A549 (cell line): ENCODE measurements around the gene SORL1.

ENCODE experiments used
- CHD2 ChIP-seq: fragments of 150-350 bp; IDR thresholded peaks from 2 replicates; pipeline ENCODE4 v1.6.1; 2014; ENCODE audit warnings: low read length; ENCODE audit not compliant: partially characterized antibody
- CTCF ChIP-seq: fragments of >200 bp; sonication (Bioruptor Twin); formaldehyde crosslinking; IDR thresholded peaks from 3 replicates; pipeline ENCODE4 v1.5.1; 2016
- ELK1 ChIP-seq: fragments of 150-350 bp; IDR thresholded peaks from 2 replicates; pipeline ENCODE4 v1.6.1; 2014; ENCODE audit warnings: low read depth, mild to moderate bottlenecking, low read length
- JUN ChIP-seq, 2 experiments: fragments of >200 bp; sonication (Bioruptor Twin); formaldehyde crosslinking; IDR thresholded peaks; 2 replicates in 1 of 2; 3 replicates in 1 of 2; pipeline ENCODE4 v1.6.1; 2016 to 2017
- JUNB ChIP-seq: fragments of >200 bp; sonication (Bioruptor Twin); formaldehyde crosslinking; IDR thresholded peaks from 2 replicates; pipeline ENCODE4 v1.6.1; 2016
- KDM5A ChIP-seq: fragments of 200-600 bp; sonication (generic); IDR thresholded peaks from 2 replicates; pipeline ENCODE4 v1.6.1; 2016; ENCODE audit warnings: antibody characterized with exemption, mild to moderate bottlenecking
- MAZ ChIP-seq: fragments of 150-350 bp; IDR thresholded peaks from 2 replicates; pipeline ENCODE4 v1.6.1; 2014; ENCODE audit warnings: antibody characterized with exemption, low read depth, low read length, borderline replicate concordance
- MYC ChIP-seq: IDR thresholded peaks from 2 replicates; pipeline ENCODE4 v1.6.1; 2012; ENCODE audit warnings: mild to moderate bottlenecking, inconsistent platforms, low read length, improper control_type of control experiment, borderline replicate concordance
- NFE2L2 ChIP-seq: fragments of 150-350 bp; conservative IDR thresholded peaks from 2 replicates; pipeline ENCODE4 v1.6.1; 2014; ENCODE audit warnings: low read length
- POLR2A ChIP-seq: IDR thresholded peaks from 2 replicates; pipeline ENCODE4 v1.6.1; 2012; ENCODE audit warnings: mild to moderate bottlenecking, low read length
- RAD21 ChIP-seq, 2 experiments: fragments of >200 bp in 1 of 2; sonication (Bioruptor Twin) in 1 of 2; formaldehyde crosslinking in 1 of 2; IDR thresholded peaks in 1 of 2; conservative IDR thresholded peaks in 1 of 2; 2 replicates in 1 of 2; 3 replicates in 1 of 2; pipeline ENCODE4 v1.6.1; 2012 to 2018; ENCODE audit warnings: inconsistent platforms in 1 of 2
- REST ChIP-seq: fragments of 200-600 bp; sonication (generic); IDR thresholded peaks from 2 replicates; pipeline ENCODE4 v1.6.1; 2016; ENCODE audit warnings: antibody characterized with exemption, mild to moderate bottlenecking, moderate library complexity
- RNF2 ChIP-seq: fragments of 200-600 bp; sonication (generic); IDR thresholded peaks from 2 replicates; pipeline ENCODE4 v1.6.1; 2016; ENCODE audit warnings: low read depth, mild to moderate bottlenecking, antibody characterized with exemption, moderate library complexity, borderline replicate concordance
- ZC3H11A ChIP-seq: fragments of 450-650 bp; IDR thresholded peaks from 2 replicates; pipeline ENCODE4 v1.6.1; 2014; ENCODE audit warnings: antibody characterized with exemption, mild to moderate bottlenecking

GRCh38 chr11:121431820-121432526 is 20.1 kb upstream of the SORL1 start:
- TF ChIP-seq CTCF (no peak), CHD2 (no peak), POLR2A (no peak), KDM5A (no peak), MYC (no peak), RAD21 (conservative IDR thresholded peaks at IDR 0.05 in 1 of 2, IDR thresholded peaks at IDR 0.05 in 1 of 2) (no peak), ELK1 (no peak), ZC3H11A (no peak), RNF2 (no peak), JUNB (no peak), NFE2L2 (no peak), MAZ (no peak), JUN (IDR thresholded peaks at IDR 0.05) (no peak), REST (no peak)
